Measurements from ENCODE around the gene KIAA0232.

- TF ChIP-seq CTCF (IDR thresholded peaks at IDR 0.05 in 4 of 5, conservative IDR thresholded peaks at IDR 0.05 in 1 of 5) (no peak), POLR2A (IDR thresholded peaks at IDR 0.05) (no peak)
These were observed 34.2 kb upstream of the KIAA0232 start for GRCh38 chr4:6748286-6748685.
